Caco-2 (cell line): Measurements from ENCODE around the gene ACTN2. TPM values are rescaled to one million over a fixed set of nuclear protein-coding genes. Genes with fewer than 3 reads are reported as not detected.

Source experiments
- BruUV-seq: library from RNA; stranded (reverse); fragments of 400-500 nt; replicated peaks from 2 replicates; lab custom pipeline; 2021; lab: Mats Ljungman, UMichigan
- CTCF ChIA-PET: fragments of 300-600 bp; sonication (Branson Sonifier 250); formaldehyde crosslinking; loops from one replicate; lab custom pipeline; 2022; ENCODE audit warnings: antibody characterized with exemption; lab: Charles Lee
- POLR2A ChIA-PET: fragments of 300-600 bp; sonication (Branson Sonifier 250); formaldehyde crosslinking; loops from one replicate; lab custom pipeline; 2022; ENCODE audit warnings: antibody characterized with exemption; lab: Charles Lee
- DNase-seq, 2 experiments: peaks; one replicate each; pipeline versions ENCODE4 v3.0.0 to v3.0.0-alpha.2; 2020 to 2022
- H3K27me3 ChIP-seq: replicated peaks from 2 replicates; pipeline ENCODE4 v1.6.0; 2011; ENCODE audit warnings: low read length; ENCODE audit not compliant: control insufficient read depth, insufficient read depth
- H3K36me3 ChIP-seq: 2 replicates; pipeline ENCODE4 v1.5.1; 2011; ENCODE audit warnings: low read length; ENCODE audit not compliant: control insufficient read depth, insufficient read depth
- H3K4me1 ChIP-seq: fragments of 250-450 bp; sonication (Bioruptor Pico); 2 replicates; pipeline ENCODE4 v1.5.1; 2020; ENCODE audit warnings: mild to moderate bottlenecking
- H3K4me3 ChIP-seq: 2 replicates; pipeline ENCODE4 v1.5.1; 2011; ENCODE audit warnings: low read depth, mild to moderate bottlenecking, control low read depth, low read length
- H3K9me3 ChIP-seq: fragments of 250-450 bp; sonication (Bioruptor Pico); 2 replicates; pipeline ENCODE4 v1.5.1; 2020; ENCODE audit warnings: mild to moderate bottlenecking, moderate library complexity
- H3K27ac Mint-ChIP-seq: one replicate; pipeline ENCODE4 v1.8.0; 2022; ENCODE audit warnings: mixed read lengths; ENCODE audit not compliant: unreplicated experiment
- H3K27me3 Mint-ChIP-seq: one replicate; pipeline ENCODE4 v1.8.0; 2022; ENCODE audit warnings: mixed read lengths; ENCODE audit not compliant: insufficient read depth, unreplicated experiment
- H3K36me3 Mint-ChIP-seq: one replicate; pipeline ENCODE4 v1.8.0; 2022; ENCODE audit warnings: mild to moderate bottlenecking, mixed read lengths; ENCODE audit not compliant: insufficient read depth, unreplicated experiment
- H3K4me1 Mint-ChIP-seq: one replicate; pipeline ENCODE4 v1.8.0; 2022; ENCODE audit warnings: low read depth, mixed read lengths; ENCODE audit not compliant: unreplicated experiment
- H3K4me3 Mint-ChIP-seq: one replicate; pipeline ENCODE4 v1.8.0; 2022; ENCODE audit warnings: mild to moderate bottlenecking, moderate library complexity, mixed read lengths; ENCODE audit not compliant: unreplicated experiment
- H3K9me3 Mint-ChIP-seq: one replicate; pipeline ENCODE4 v1.8.0; 2022; ENCODE audit warnings: mixed read lengths; ENCODE audit not compliant: unreplicated experiment
- CTCF ChIP-seq, 2 experiments: fragments of 200-600 bp in 1 of 2; IDR thresholded peaks; 1 replicate in 1 of 2; 2 replicates in 1 of 2; pipeline versions ENCODE4 v1.5.1 to v1.8.0; 2011 to 2022; ENCODE audit warnings: antibody characterized with exemption in 1 of 2, control low read depth in 1 of 2, inconsistent platforms in 1 of 2, low read depth in 1 of 2, low read length in 1 of 2, mild to moderate bottlenecking in 1 of 2, moderate library complexity in 1 of 2; ENCODE audit not compliant: insufficient read depth in 1 of 2, severe bottlenecking in 1 of 2, unreplicated experiment in 1 of 2
- intact Hi-C: fragments of 100-400 bp; cut with micrococcal nuclease; formaldehyde crosslinking; loops from one replicate; pipeline ENCODE4 v1.10.0; 2022; ENCODE audit not compliant: unreplicated experiment
- total RNA-seq: library from RNA; stranded (reverse); gene quantifications from 2 replicates; pipeline ENCODE4 v1.2.3, GENCODE V29; 2022

Gene ACTN2
- total RNA-seq, 1 experiment from 2014 or later, result not detected

DNA sequence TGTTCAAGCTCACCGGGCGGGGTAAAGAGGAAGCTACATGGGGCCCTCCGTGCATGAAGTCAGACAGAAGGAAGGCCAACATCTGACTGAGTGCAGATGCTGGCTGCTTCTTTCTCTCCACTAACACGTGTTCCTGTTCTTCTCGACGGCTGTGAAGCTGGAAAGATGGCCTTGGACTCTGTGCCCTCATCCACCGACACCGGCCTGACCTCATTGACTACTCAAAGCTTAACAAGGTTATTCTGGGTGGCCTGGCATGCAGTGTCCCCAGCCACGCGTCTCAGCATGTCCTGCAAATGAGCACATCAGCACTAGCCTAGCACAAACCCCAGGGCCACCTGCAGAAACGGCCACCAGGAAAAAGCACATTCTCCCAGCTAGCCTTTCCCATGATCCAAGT lies 41.2 kb downstream of the ACTN2 start:
- H3K9me3 Mint-ChIP-seq, result no peaks in the 10 kb centered on the region
- ChIA-PET CTCF (interaction anchor here (0.6 kb wide), 1 partner anchor 73 kb away, joined by 4 read pairs; no protein-coding TSS in a partner anchor), POLR2A (no interaction called here)
- intact Hi-C loops, result no loop called here
- TF ChIP-seq CTCF (IDR thresholded peaks at IDR 0.05; ENCODE audit: insufficient read depth in 1 of 2, low read depth in 1 of 2, low read length in 1 of 2, severe bottlenecking in 1 of 2, unreplicated experiment in 1 of 2), result no peak
- no TSS peak for BruUV-seq
- no peaks in the 10 kb centered on the region for H3K4me1 Mint-ChIP-seq
- no peaks in the 10 kb centered on the region for H3K36me3 Mint-ChIP-seq
- peaks cover 6% of the 10 kb centered on the region for H3K27me3 Mint-ChIP-seq
- Histone ChIP-seq H3K27me3 (no peaks in the 10 kb centered on the region), H3K9me3 (no peaks in the 10 kb centered on the region), H3K4me3 (no peak overlapping the region), H3K36me3 (no peaks in the 10 kb centered on the region), H3K4me1 (no peaks in the 10 kb centered on the region)
- no peak overlapping the region for H3K4me3 Mint-ChIP-seq
- DNase-seq, result no peak
- H3K27ac Mint-ChIP-seq, result no peak overlapping the region

- no peaks in the 10 kb centered on the region for H3K27me3 ChIP-seq
- no peak overlapping the region for H3K4me3 Mint-ChIP-seq
These were observed 42.5 kb downstream of the ACTN2 start for GRCh38 chr1:236728752-236729151.

DNA sequence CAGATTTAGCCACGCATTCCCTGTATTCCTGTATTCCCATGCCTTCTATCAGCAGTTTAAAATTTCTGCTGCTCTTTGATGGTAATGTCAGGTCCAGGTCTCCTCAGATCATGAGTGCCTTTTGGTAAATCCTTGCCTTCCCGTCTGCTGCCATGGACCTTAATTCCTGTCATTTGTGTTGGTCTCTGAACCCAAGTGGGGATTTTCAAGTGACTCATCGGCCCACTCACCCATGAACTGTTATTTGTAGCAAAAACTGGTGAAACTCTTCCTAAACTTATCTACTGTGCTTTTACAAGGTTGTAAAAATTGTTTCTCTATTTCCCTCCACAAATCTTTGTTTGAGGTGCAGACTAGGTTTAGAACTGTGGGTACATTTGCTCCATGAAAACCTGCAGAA lies 47.4 kb downstream of the ACTN2 start:
- Histone ChIP-seq H3K4me3 (no peak overlapping the region), H3K36me3 (no peaks in the 10 kb centered on the region)

More at GRCh38 chr1:236728752-236729151, 42.5 kb downstream of the ACTN2 start:
- Histone ChIP-seq H3K36me3 (no peaks in the 10 kb centered on the region), H3K4me3 (no peak overlapping the region), H3K4me1 (no peaks in the 10 kb centered on the region), H3K9me3 (no peaks in the 10 kb centered on the region)
- H3K27ac Mint-ChIP-seq, result no peak overlapping the region
- no peak for DNase-seq
- no peaks in the 10 kb centered on the region for H3K4me1 Mint-ChIP-seq
- ChIA-PET CTCF (interaction anchor here (0.7 kb wide), 1 partner anchor 37 kb away, joined by 4 read pairs; no protein-coding TSS in a partner anchor), POLR2A (no interaction called here)
- intact Hi-C loops, result no loop called here
- H3K9me3 Mint-ChIP-seq, result no peaks in the 10 kb centered on the region
- TF ChIP-seq CTCF (IDR thresholded peaks at IDR 0.05; ENCODE audit: insufficient read depth in 1 of 2, low read depth in 1 of 2, low read length in 1 of 2, severe bottlenecking in 1 of 2, unreplicated experiment in 1 of 2), result no peak
- H3K36me3 Mint-ChIP-seq, result no peaks in the 10 kb centered on the region
- no TSS peak for BruUV-seq
- peaks cover 11% of the 10 kb centered on the region for H3K27me3 Mint-ChIP-seq

More for the DNA sequence above, 47.4 kb downstream of the ACTN2 start:
- Mint-ChIP-seq H3K27me3 (peaks cover 4% of the 10 kb centered on the region), H3K36me3 (no peaks in the 10 kb centered on the region), H3K4me1 (no peaks in the 10 kb centered on the region), H3K27ac (no peak overlapping the region), H3K9me3 (no peaks in the 10 kb centered on the region), H3K4me3 (no peak overlapping the region)
- Histone ChIP-seq H3K4me1 (no peaks in the 10 kb centered on the region), H3K9me3 (no peaks in the 10 kb centered on the region), H3K27me3 (no peaks in the 10 kb centered on the region)
- intact Hi-C loops, result no loop called here
- no peak for DNase-seq
- POLR2A ChIA-PET, result no interaction called here
- TF ChIP-seq CTCF (IDR thresholded peaks at IDR 0.05; ENCODE audit: insufficient read depth in 1 of 2, low read depth in 1 of 2, low read length in 1 of 2, severe bottlenecking in 1 of 2, unreplicated experiment in 1 of 2), result no peak
- CTCF ChIA-PET, result no interaction called here
- no TSS peak for BruUV-seq
